Fibroblast of mammary gland (primary cell): Measurements from ENCODE around the gene ZNRF2.
A peak's percentile ranks its signal among the peaks of the same experiment; 100 is the strongest.

Experiments used
- DNase-seq: peaks from one replicate; pipeline ENCODE4 v3.0.0-alpha.2; 2010; ENCODE audit warnings: low read depth
- H3K4me3 ChIP-seq: 2 replicates; pipeline ENCODE4 v1.5.1; 2011; ENCODE audit warnings: low read depth, mild to moderate bottlenecking, low read length, moderate library complexity; ENCODE audit not compliant: control insufficient read depth
- CTCF ChIP-seq: conservative IDR thresholded peaks from 2 replicates; pipeline ENCODE4 v1.5.1; 2011; ENCODE audit warnings: low read depth, low read length, inconsistent platforms; ENCODE audit not compliant: control insufficient read depth, insufficient read depth

Gene ZNRF2

GRCh38 chr7:30284298-30285066 is at the start of gene ZNRF2:
Gene ZNRF2, plus strand, starts transcription at chr7:30284597. Its CDS starts 761 bp downstream, at chr7:30285358.
- H3K4me3 ChIP-seq = peak within 1 kb of the TSS; percentile 77
- no peak for TF ChIP-seq CTCF
- peak; percentile 96 for DNase-seq

GRCh38 chr7:30237271-30237695 is 47.1 kb upstream of the ZNRF2 start:
- no peak overlapping the region for H3K4me3 ChIP-seq
- DNase-seq = no peak
- TF ChIP-seq CTCF = no peak

GRCh38 chr7:30238721-30239441 is 45.5 kb upstream of the ZNRF2 start:
- peak; percentile 62 for DNase-seq
- no peak overlapping the region for H3K4me3 ChIP-seq
- no peak for TF ChIP-seq CTCF

- DNase-seq = no peak
- no peak overlapping the region for H3K4me3 ChIP-seq
- TF ChIP-seq CTCF = no peak
Observed at GRCh38 chr7:30240106-30240800, 44.1 kb upstream of the ZNRF2 start.

- no peak overlapping the region for H3K4me3 ChIP-seq
- no peak for DNase-seq
- TF ChIP-seq CTCF = no peak
Observed at GRCh38 chr7:30241767-30242166, 42.6 kb upstream of the ZNRF2 start.

- TF ChIP-seq CTCF = no peak
- no peak for DNase-seq
- H3K4me3 ChIP-seq = no peak overlapping the region
Observed at GRCh38 chr7:30244340-30244739, 40.1 kb upstream of the ZNRF2 start.
